Esophagus squamous epithelium (tissue), 5 donors: ENCODE measurements around the gene KCNMA1. TPM values are rescaled to one million over a fixed set of nuclear protein-coding genes. Genes with fewer than 3 reads are reported as not detected.

Source experiments
- DNase-seq: peaks from one replicate; lab custom pipeline; 2025; lab: John Stamatoyannopoulos, UW
- H3K27ac ChIP-seq, 4 donors: fragments of 200-600 bp; sonication (generic); one replicate each; pipeline ENCODE4 v1.5.1; 2016 to 2019; ENCODE audit warnings: mild to moderate bottlenecking in 1 of 4
- H3K27me3 ChIP-seq, 4 donors: fragments of 200-600 bp; sonication (generic); 1 replicate in 3 of 4; 2 replicates in 1 of 4; pipeline versions ENCODE4 v1.5.1 to v1.6.0; 2017 to 2021; ENCODE audit warnings: antibody characterized with exemption in 1 of 4
- H3K36me3 ChIP-seq, 3 donors: fragments of 200-600 bp; sonication (generic); one replicate each; pipeline ENCODE4 v1.5.1; 2016 to 2019
- H3K4me1 ChIP-seq, 3 donors: fragments of 200-600 bp; sonication (generic); one replicate each; pipeline ENCODE4 v1.5.1; 2017 to 2019
- H3K4me3 ChIP-seq, 4 donors: fragments of 200-600 bp; sonication (generic); 1 replicate in 3 of 4; 2 replicates in 1 of 4; pipeline ENCODE4 v1.5.1; 2016 to 2019; ENCODE audit warnings: mild to moderate bottlenecking in 2 of 4, moderate library complexity in 1 of 4
- H3K9me3 ChIP-seq, 3 donors: fragments of 200-600 bp; sonication (generic); one replicate each; pipeline ENCODE4 v1.5.1; 2016 to 2019
- POLR2A ChIP-seq, 4 donors: fragments of 450-650 bp; IDR thresholded peaks; one replicate each; pipeline ENCODE4 v1.6.1; 2017; ENCODE audit warnings: antibody characterized with exemption in 4 of 4, mild to moderate bottlenecking in 4 of 4, moderate library complexity in 3 of 4
- WGBS, 2 donors: methylation state at CpG; one replicate each; pipeline ENCODE4 v1.1.5; 2018; 5-methylcytosine and 5-hydroxymethylcytosine counted together
- intact Hi-C: fragments of 100-400 bp; cut with DNase I; formaldehyde crosslinking; loops from one replicate; pipeline ENCODE4 v1.15.0; 2022
- total RNA-seq, 4 donors: library from RNA; depleted of rRNA; stranded (reverse); fragments of >200 nt; gene quantifications; one replicate each; pipeline ENCODE4 v1.1.0, GENCODE V29; 2016
- TF ChIP-seq, protein P1 (sequence below), 6 experiments: fragments of 450-650 bp in 4 of 6; fragments of 200-600 bp in 2 of 6; sonication (generic) in 2 of 6; IDR thresholded peaks; one replicate each; pipeline ENCODE4 v1.5.1; 2016 to 2019; ENCODE audit warnings: antibody characterized with exemption in 6 of 6, mild to moderate bottlenecking in 4 of 6, moderate library complexity in 4 of 6
- donor health status: DM: yes; HTN: yes; CAD: no.

Gene KCNMA1
- total RNA-seq, 4 donors from 2014 or later = 7.5 to 74.2 (median 18.0) TPM

DNA sequence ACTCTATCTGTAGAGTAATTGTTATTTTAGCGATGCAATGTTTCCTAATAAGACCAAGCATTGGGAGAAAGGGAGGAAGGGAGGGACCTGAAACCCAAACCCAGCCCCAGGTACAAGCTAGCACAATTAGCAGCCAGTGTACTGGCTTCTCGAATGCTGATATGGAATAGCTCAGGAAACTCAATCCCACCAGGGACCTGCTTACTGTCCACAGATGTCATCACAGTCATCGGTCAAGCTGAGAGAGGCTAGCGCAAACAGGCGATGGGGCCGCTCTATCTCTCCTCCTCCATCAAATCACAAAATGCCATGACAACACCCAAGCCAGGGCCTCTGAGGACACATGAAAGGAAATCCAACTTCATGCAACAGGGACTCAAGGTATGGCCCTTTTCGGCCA lies 192.1 kb downstream of the KCNMA1 start:
- DNase-seq = no peak
- Histone ChIP-seq H3K27me3 (peaks cover 0 to 3% (median 0%) of the 10 kb centered on the region in 4 donors), H3K4me1 (peaks cover 0 to 13% (median 0%) of the 10 kb centered on the region in 3 donors), H3K4me3 (no peak overlapping the region), H3K27ac (no peak overlapping the region), H3K9me3 (no peaks in the 10 kb centered on the region), H3K36me3 (no peaks in the 10 kb centered on the region)
- TF ChIP-seq, protein P1, sequence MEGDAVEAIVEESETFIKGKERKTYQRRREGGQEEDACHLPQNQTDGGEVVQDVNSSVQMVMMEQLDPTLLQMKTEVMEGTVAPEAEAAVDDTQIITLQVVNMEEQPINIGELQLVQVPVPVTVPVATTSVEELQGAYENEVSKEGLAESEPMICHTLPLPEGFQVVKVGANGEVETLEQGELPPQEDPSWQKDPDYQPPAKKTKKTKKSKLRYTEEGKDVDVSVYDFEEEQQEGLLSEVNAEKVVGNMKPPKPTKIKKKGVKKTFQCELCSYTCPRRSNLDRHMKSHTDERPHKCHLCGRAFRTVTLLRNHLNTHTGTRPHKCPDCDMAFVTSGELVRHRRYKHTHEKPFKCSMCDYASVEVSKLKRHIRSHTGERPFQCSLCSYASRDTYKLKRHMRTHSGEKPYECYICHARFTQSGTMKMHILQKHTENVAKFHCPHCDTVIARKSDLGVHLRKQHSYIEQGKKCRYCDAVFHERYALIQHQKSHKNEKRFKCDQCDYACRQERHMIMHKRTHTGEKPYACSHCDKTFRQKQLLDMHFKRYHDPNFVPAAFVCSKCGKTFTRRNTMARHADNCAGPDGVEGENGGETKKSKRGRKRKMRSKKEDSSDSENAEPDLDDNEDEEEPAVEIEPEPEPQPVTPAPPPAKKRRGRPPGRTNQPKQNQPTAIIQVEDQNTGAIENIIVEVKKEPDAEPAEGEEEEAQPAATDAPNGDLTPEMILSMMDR (IDR thresholded peaks at IDR 0.05) = no peak
- TF ChIP-seq POLR2A (IDR thresholded peaks at IDR 0.05) = no peak
- intact Hi-C loops = no loop called here
- WGBS, 2 donors = 90 to 96% methylated on average over 5 to 7 of the region's 7 CpGs

DNA sequence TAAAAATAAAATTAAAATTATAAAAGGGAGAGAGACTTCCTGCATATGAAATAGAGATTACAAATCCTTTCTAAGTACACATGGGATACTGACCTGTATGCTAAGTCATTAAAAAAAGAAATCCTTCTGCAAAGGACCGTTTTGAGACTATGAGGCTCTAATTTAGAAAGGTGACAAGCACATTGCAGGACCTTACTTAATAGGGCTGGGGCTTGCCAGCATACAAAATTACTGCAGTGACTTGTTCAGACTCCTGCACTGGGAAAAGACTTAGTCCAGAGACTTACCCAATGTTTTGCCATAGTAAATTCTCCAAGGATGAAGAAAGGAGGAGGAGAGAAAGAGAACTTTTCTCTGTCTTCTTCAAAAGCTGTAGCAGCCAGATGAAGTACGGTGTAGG lies 193.6 kb downstream of the KCNMA1 start:
- peaks cover 0 to 3% (median 0%) of the 10 kb centered on the region in 4 donors for H3K27me3 ChIP-seq
- peaks cover 0 to 13% (median 0%) of the 10 kb centered on the region in 3 donors for H3K4me1 ChIP-seq
- 66 to 78% methylated on average over 2 of the region's 2 CpGs for WGBS, 2 donors
- no peaks in the 10 kb centered on the region for H3K9me3 ChIP-seq
- no peaks in the 10 kb centered on the region for H3K36me3 ChIP-seq
- H3K4me3 ChIP-seq = no peak overlapping the region
- intact Hi-C loops = no loop called here
- TF ChIP-seq POLR2A (IDR thresholded peaks at IDR 0.05) = no peak
- TF ChIP-seq, protein P1 (IDR thresholded peaks at IDR 0.05) = no peak
- no peak for DNase-seq
- no peak overlapping the region for H3K27ac ChIP-seq

DNA sequence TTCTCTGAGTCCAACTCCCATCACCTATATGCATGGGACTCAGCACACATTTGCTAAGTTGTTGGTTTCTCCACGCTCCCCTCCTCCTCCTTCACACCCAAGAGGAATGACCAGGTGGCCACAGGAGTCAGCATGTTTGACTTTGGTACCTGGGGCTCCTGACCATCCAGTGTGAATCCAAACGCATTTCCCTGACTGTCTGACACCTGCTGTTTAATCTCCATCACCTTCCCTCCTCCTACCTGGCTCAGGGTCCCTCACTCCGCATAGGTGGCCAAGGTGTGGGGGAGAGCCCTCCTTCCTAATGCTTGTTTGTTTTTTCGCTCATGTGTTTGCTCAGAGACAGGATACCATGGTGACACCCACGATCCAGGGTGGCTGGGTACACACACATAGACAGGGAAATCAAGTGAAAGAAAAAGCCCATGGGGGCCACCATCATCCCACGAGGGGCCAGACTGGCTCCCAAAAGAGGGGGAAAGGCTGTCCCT lies 194.9 kb downstream of the KCNMA1 start:
- Histone ChIP-seq H3K9me3 (no peaks in the 10 kb centered on the region), H3K36me3 (no peaks in the 10 kb centered on the region), H3K4me3 (no peak overlapping the region), H3K27ac (no peak overlapping the region), H3K4me1 (peaks cover 0 to 8% (median 0%) of the 10 kb centered on the region in 3 donors), H3K27me3 (peaks cover 0 to 3% (median 0%) of the 10 kb centered on the region in 4 donors)
- intact Hi-C loops = no loop called here
- TF ChIP-seq POLR2A (IDR thresholded peaks at IDR 0.05) = no peak
- TF ChIP-seq, protein P1 (IDR thresholded peaks at IDR 0.05) = no peak
- no peak for DNase-seq
- WGBS, 2 donors = 58 to 98% methylated on average over 4 to 5 of the region's 6 CpGs

GRCh38 chr10:77441353-77442166 lies 196.0 kb downstream of the KCNMA1 start:
- TF ChIP-seq, protein P1 (IDR thresholded peaks at IDR 0.05) = no peak
- TF ChIP-seq POLR2A (IDR thresholded peaks at IDR 0.05) = no peak
- Histone ChIP-seq H3K4me3 (no peak overlapping the region), H3K36me3 (no peaks in the 10 kb centered on the region), H3K27ac (peak overlapping the region in 3 of 4 donors; percentile 22 to 49 (median 38)), H3K9me3 (no peaks in the 10 kb centered on the region), H3K4me1 (peaks cover 0 to 15% (median 0%) of the 10 kb centered on the region in 3 donors), H3K27me3 (peaks cover 0 to 3% (median 0%) of the 10 kb centered on the region in 4 donors)
- intact Hi-C loops = no loop called here
- DNase-seq = no peak
- 60 to 81% methylated on average over 8 of the region's 8 CpGs for WGBS, 2 donors
